Measurements from ENCODE around the gene OLIG1. TPM values are rescaled to one million over a fixed set of nuclear protein-coding genes. Genes with fewer than 3 reads are reported as not detected.

OLIG1 gene
- total and polyA plus RNA-seq, 10 of the 15 experiments (the other 5 are each of a cell fraction or from before 2014, with no cell fraction given), result not detected

DNA sequence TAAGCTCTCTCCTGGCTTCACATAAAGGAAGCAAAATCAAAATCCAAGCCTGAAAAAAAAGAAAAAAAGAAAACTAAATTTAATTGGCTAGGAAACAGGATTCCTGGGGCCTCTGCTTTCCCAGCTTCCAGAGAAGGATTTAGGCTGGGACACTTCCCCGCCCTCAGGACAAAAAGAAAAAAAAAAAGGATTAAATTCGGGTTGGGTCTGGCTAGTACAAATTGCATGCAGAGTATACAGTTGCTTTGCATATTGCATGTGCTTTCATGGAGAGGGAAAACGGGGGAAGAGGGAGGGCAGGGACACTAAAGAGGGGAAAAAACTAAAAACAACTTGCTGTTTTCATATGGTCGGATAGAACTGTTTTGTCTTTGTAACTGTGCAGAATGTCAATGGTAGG is 42.7 kb downstream of the OLIG1 start:
- intact Hi-C loops (cut with micrococcal nuclease; ENCODE audit: unreplicated experiment) (no loop called here), in situ Hi-C loops (cut with MboI) (no loop called here)
- 16% methylated on average over 4 of the region's 4 CpGs for WGBS (ENCODE audit: insufficient coverage, insufficient replicate concordance, low lambda C conversion rate, missing lambda C conversion rate)
- Histone ChIP-seq H3K4me3 (no peak overlapping the region), H2AFZ (ENCODE audit: control insufficient read depth, low read depth, low read length) (no peak overlapping the region), H3K79me2 (ENCODE audit: control insufficient read depth, insufficient read depth, low read length) (no peaks in the 10 kb centered on the region), H3K4me2 (ENCODE audit: control insufficient read depth, insufficient read depth) (no peak overlapping the region), H3K4me1 (ENCODE audit: control insufficient read depth, insufficient read depth, low read length) (no peaks in the 10 kb centered on the region), H3K27me3 (replicated peaks in 1 of 2; ENCODE audit: control insufficient read depth in 2 of 2, insufficient read depth in 2 of 2, low read length in 1 of 2) (peaks cover 9 to 22% of the 10 kb centered on the region in 2 experiments), H3K9me3 (replicated peaks; ENCODE audit: control insufficient read depth, insufficient read depth, low read length) (no peaks in the 10 kb centered on the region), H4K20me1 (ENCODE audit: control insufficient read depth, insufficient read depth) (no peaks in the 10 kb centered on the region), H3K36me3 (ENCODE audit: control insufficient read depth in 2 of 2, insufficient read depth in 2 of 2, low read length in 1 of 2) (no peaks in the 10 kb centered on the region; a peak in 1 of 4 replicates), H3K9ac (ENCODE audit: control insufficient read depth, insufficient read depth, low read length) (no peak overlapping the region), H3K27ac (ENCODE audit: control insufficient read depth, insufficient read depth) (no peak overlapping the region)
- POLR2A ChIA-PET, result no interaction called here
- BruUV-seq (replicated peaks), result no TSS peak
- no peak for TF ChIP-seq RELA (IDR thresholded peaks at IDR 0.05; ENCODE audit: borderline replicate concordance, partially characterized antibody)
- TF ChIP-seq, protein P1, sequence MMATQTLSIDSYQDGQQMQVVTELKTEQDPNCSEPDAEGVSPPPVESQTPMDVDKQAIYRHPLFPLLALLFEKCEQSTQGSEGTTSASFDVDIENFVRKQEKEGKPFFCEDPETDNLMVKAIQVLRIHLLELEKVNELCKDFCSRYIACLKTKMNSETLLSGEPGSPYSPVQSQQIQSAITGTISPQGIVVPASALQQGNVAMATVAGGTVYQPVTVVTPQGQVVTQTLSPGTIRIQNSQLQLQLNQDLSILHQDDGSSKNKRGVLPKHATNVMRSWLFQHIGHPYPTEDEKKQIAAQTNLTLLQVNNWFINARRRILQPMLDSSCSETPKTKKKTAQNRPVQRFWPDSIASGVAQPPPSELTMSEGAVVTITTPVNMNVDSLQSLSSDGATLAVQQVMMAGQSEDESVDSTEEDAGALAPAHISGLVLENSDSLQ (IDR thresholded peaks at IDR 0.05), result no peak
- TF ChIP-seq CBFB (IDR thresholded peaks at IDR 0.05; ENCODE audit: low read depth), result no peak
- no peak for TF ChIP-seq SRF (IDR thresholded peaks at IDR 0.05; ENCODE audit: low read depth in 2 of 2, low read length in 2 of 2)
- TF ChIP-seq FOXK2 (IDR thresholded peaks at IDR 0.05), result no peak
- no peak for TF ChIP-seq MEF2A (IDR thresholded peaks at IDR 0.05; ENCODE audit: insufficient read depth, low read depth, low read length)
- FAIRE-seq (no peak), DNase-seq (ENCODE audit: low read depth, low spot score) (no peak), ATAC-seq (no peak)
- CTCF ChIA-PET, result no interaction called here
- RAD21 ChIA-PET (ENCODE audit: unreplicated experiment), result no interaction called here
- SMC1A ChIA-PET (ENCODE audit: uncharacterized antibody, unreplicated experiment), result no interaction called here

DNA sequence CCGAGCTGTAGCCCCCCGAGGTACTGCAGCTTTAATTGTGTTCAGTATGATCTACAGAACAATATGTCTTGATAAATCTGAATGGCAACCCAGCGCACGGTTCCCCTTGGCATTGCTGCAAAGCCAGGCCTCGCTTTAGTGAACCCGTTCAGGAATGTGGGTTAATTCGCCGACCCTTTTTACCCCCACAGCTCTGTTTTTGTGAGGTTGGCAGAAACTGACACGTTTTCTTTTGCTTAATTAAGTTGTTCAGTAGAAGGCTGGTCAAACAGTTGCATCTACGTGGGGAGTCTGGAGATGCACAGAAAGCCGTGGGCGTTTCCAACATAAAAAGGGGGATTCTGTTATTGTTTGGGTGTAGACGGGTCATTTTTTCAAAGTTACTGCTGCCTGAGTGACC is 43.2 kb downstream of the OLIG1 start:
- Histone ChIP-seq H3K4me1 (ENCODE audit: control insufficient read depth, insufficient read depth, low read length) (no peaks in the 10 kb centered on the region), H3K9ac (ENCODE audit: control insufficient read depth, insufficient read depth, low read length) (no peak overlapping the region), H4K20me1 (ENCODE audit: control insufficient read depth, insufficient read depth) (no peaks in the 10 kb centered on the region), H2AFZ (ENCODE audit: control insufficient read depth, low read depth, low read length) (no peak overlapping the region), H3K4me2 (ENCODE audit: control insufficient read depth, insufficient read depth) (no peak overlapping the region), H3K79me2 (ENCODE audit: control insufficient read depth, insufficient read depth, low read length) (no peaks in the 10 kb centered on the region), H3K27ac (ENCODE audit: control insufficient read depth, insufficient read depth) (no peak overlapping the region), H3K27me3 (replicated peaks in 1 of 2; ENCODE audit: control insufficient read depth in 2 of 2, insufficient read depth in 2 of 2, low read length in 1 of 2) (peaks cover 9 to 18% of the 10 kb centered on the region in 2 experiments), H3K9me3 (replicated peaks; ENCODE audit: control insufficient read depth, insufficient read depth, low read length) (no peaks in the 10 kb centered on the region), H3K36me3 (ENCODE audit: control insufficient read depth in 2 of 2, insufficient read depth in 2 of 2, low read length in 1 of 2) (no peaks in the 10 kb centered on the region; a peak in 1 of 4 replicates), H3K4me3 (no peak overlapping the region)
- ATAC-seq (no peak), FAIRE-seq (no peak), DNase-seq (ENCODE audit: low read depth, low spot score) (no peak)
- no TSS peak for BruUV-seq (replicated peaks)
- ChIA-PET CTCF (no interaction called here), SMC1A (ENCODE audit: uncharacterized antibody, unreplicated experiment) (no interaction called here), RAD21 (ENCODE audit: unreplicated experiment) (no interaction called here), POLR2A (no interaction called here)
- TF ChIP-seq RBBP5 (conservative IDR thresholded peaks at IDR 0.05) (no peak), STAT3 (IDR thresholded peaks at IDR 0.05; ENCODE audit: low read depth, low read length) (no peak), RAD21 (IDR thresholded peaks at IDR 0.05; ENCODE audit: insufficient read depth, low read depth, low read length) (no peak), JUNB (IDR thresholded peaks at IDR 0.05) (no peak)
- intact Hi-C loops (cut with micrococcal nuclease; ENCODE audit: unreplicated experiment), result no loop called here
- 27% methylated on average over 13 of the region's 13 CpGs for WGBS (ENCODE audit: insufficient coverage, insufficient replicate concordance, low lambda C conversion rate, missing lambda C conversion rate)
- in situ Hi-C loops (cut with MboI), result no loop called here
